Subcutaneous abdominal adipose tissue (tissue), 5 donors: ENCODE results near the gene GRID1.

Source experiments
- H3K27ac ChIP-seq: one replicate; pipeline ENCODE4 v1.7.0; 2013; ENCODE audit warnings: low read depth, mild to moderate bottlenecking, inconsistent platforms, low read length, moderate library complexity
- H3K27me3 ChIP-seq, 5 donors: one replicate each; pipeline ENCODE4 v1.7.0; 2013; ENCODE audit warnings: low read length in 5 of 5, inconsistent platforms in 1 of 5; ENCODE audit not compliant: control insufficient read depth in 5 of 5, insufficient read depth in 4 of 5
- H3K36me3 ChIP-seq, 5 donors: one replicate each; pipeline ENCODE4 v1.7.0; 2013; ENCODE audit warnings: low read length in 5 of 5; ENCODE audit not compliant: control insufficient read depth in 5 of 5, insufficient read depth in 5 of 5
- H3K4me1 ChIP-seq, 5 donors: one replicate each; pipeline ENCODE4 v1.7.0; 2013; ENCODE audit warnings: low read length in 5 of 5, mild to moderate bottlenecking in 3 of 5, moderate library complexity in 1 of 5; ENCODE audit not compliant: control insufficient read depth in 5 of 5, insufficient read depth in 5 of 5
- H3K4me3 ChIP-seq, 5 donors: one replicate each; pipeline ENCODE4 v1.7.0; 2013; ENCODE audit warnings: low read length in 5 of 5, low read depth in 1 of 5
- H3K9ac ChIP-seq, 5 donors: one replicate each; pipeline ENCODE4 v1.7.0; 2013; ENCODE audit warnings: low read length in 5 of 5, mild to moderate bottlenecking in 4 of 5, moderate library complexity in 3 of 5
- H3K9me3 ChIP-seq, 5 donors: one replicate each; pipeline ENCODE4 v1.7.0; 2013; ENCODE audit warnings: low read length in 5 of 5; ENCODE audit not compliant: control insufficient read depth in 5 of 5
- donor health status: healthy.
- donor health status: healthy.
- donor health status: healthy.
- donor health status: healthy.
- donor health status: healthy.

The GRID1 gene

GRCh38 chr10:86086418-86086817, 280.2 kb downstream of the GRID1 start:
- H3K36me3 ChIP-seq = no peaks in the 10 kb centered on the region
- no peak overlapping the region for H3K27ac ChIP-seq
- H3K27me3 ChIP-seq = peaks cover 0 to 10% (median 9%) of the 10 kb centered on the region in 5 donors
- H3K9me3 ChIP-seq = no peaks in the 10 kb centered on the region
- no peak overlapping the region for H3K4me3 ChIP-seq
- no peak overlapping the region for H3K9ac ChIP-seq
- H3K4me1 ChIP-seq = no peaks in the 10 kb centered on the region

- no peaks in the 10 kb centered on the region for H3K4me1 ChIP-seq
- peaks cover 0 to 11% (median 8%) of the 10 kb centered on the region in 5 donors for H3K27me3 ChIP-seq
- H3K9me3 ChIP-seq = no peaks in the 10 kb centered on the region
- H3K4me3 ChIP-seq = no peak overlapping the region
- H3K9ac ChIP-seq = no peak overlapping the region
- no peak overlapping the region for H3K27ac ChIP-seq
- H3K36me3 ChIP-seq = no peaks in the 10 kb centered on the region
Observed at GRCh38 chr10:86085686-86086085, 280.9 kb downstream of the GRID1 start.

- Histone ChIP-seq H3K36me3 (no peaks in the 10 kb centered on the region), H3K9ac (no peak overlapping the region), H3K4me3 (no peak overlapping the region), H3K27me3 (peaks cover 0 to 11% (median 8%) of the 10 kb centered on the region in 5 donors), H3K9me3 (no peaks in the 10 kb centered on the region), H3K27ac (no peak overlapping the region), H3K4me1 (no peaks in the 10 kb centered on the region)
Observed at GRCh38 chr10:86085136-86085535, 281.5 kb downstream of the GRID1 start.

GRCh38 chr10:86084585-86084984, 282.0 kb downstream of the GRID1 start:
- no peaks in the 10 kb centered on the region for H3K36me3 ChIP-seq
- H3K9ac ChIP-seq = no peak overlapping the region
- no peak overlapping the region for H3K4me3 ChIP-seq
- no peaks in the 10 kb centered on the region for H3K9me3 ChIP-seq
- H3K27ac ChIP-seq = no peak overlapping the region
- H3K27me3 ChIP-seq = peaks cover 0 to 11% (median 8%) of the 10 kb centered on the region in 5 donors
- H3K4me1 ChIP-seq = no peaks in the 10 kb centered on the region

GRCh38 chr10:86083664-86084175, 282.9 kb downstream of the GRID1 start:
- Histone ChIP-seq H3K9ac (no peak overlapping the region), H3K9me3 (no peaks in the 10 kb centered on the region), H3K27ac (no peak overlapping the region), H3K36me3 (no peaks in the 10 kb centered on the region), H3K4me1 (no peaks in the 10 kb centered on the region), H3K27me3 (peaks cover 0 to 11% (median 8%) of the 10 kb centered on the region in 5 donors), H3K4me3 (no peak overlapping the region)

- H3K27ac ChIP-seq = no peak overlapping the region
- H3K36me3 ChIP-seq = no peaks in the 10 kb centered on the region
- no peak overlapping the region for H3K4me3 ChIP-seq
- no peaks in the 10 kb centered on the region for H3K9me3 ChIP-seq
- no peak overlapping the region for H3K9ac ChIP-seq
- peaks cover 0 to 11% (median 8%) of the 10 kb centered on the region in 5 donors for H3K27me3 ChIP-seq
- no peaks in the 10 kb centered on the region for H3K4me1 ChIP-seq
Observed at GRCh38 chr10:86083206-86083605, 283.4 kb downstream of the GRID1 start.

GRCh38 chr10:86082556-86082955, 284.0 kb downstream of the GRID1 start:
- H3K9ac ChIP-seq = no peak overlapping the region
- H3K36me3 ChIP-seq = no peaks in the 10 kb centered on the region
- H3K27ac ChIP-seq = no peak overlapping the region
- H3K4me1 ChIP-seq = no peaks in the 10 kb centered on the region
- no peaks in the 10 kb centered on the region for H3K9me3 ChIP-seq
- H3K27me3 ChIP-seq = peaks cover 0 to 11% (median 5%) of the 10 kb centered on the region in 5 donors
- no peak overlapping the region for H3K4me3 ChIP-seq

GRCh38 chr10:86079088-86079487, 287.5 kb downstream of the GRID1 start:
- no peak overlapping the region for H3K27ac ChIP-seq

GRCh38 chr10:86078639-86079035, 288.0 kb downstream of the GRID1 start:
- peaks cover 0 to 6% (median 2%) of the 10 kb centered on the region in 5 donors for H3K27me3 ChIP-seq
- no peaks in the 10 kb centered on the region for H3K9me3 ChIP-seq
- no peak overlapping the region for H3K9ac ChIP-seq
- no peaks in the 10 kb centered on the region for H3K4me1 ChIP-seq
- no peak overlapping the region for H3K4me3 ChIP-seq
- H3K27ac ChIP-seq = no peak overlapping the region
- H3K36me3 ChIP-seq = no peaks in the 10 kb centered on the region

More at GRCh38 chr10:86079088-86079487, 287.5 kb downstream of the GRID1 start:
- peaks cover 0 to 10% (median 4%) of the 10 kb centered on the region in 5 donors for H3K27me3 ChIP-seq
- H3K4me1 ChIP-seq = no peaks in the 10 kb centered on the region
- no peaks in the 10 kb centered on the region for H3K36me3 ChIP-seq
- no peak overlapping the region for H3K4me3 ChIP-seq
- H3K9me3 ChIP-seq = no peaks in the 10 kb centered on the region
- no peak overlapping the region for H3K9ac ChIP-seq

- no peak overlapping the region for H3K27ac ChIP-seq
- no peaks in the 10 kb centered on the region for H3K9me3 ChIP-seq
- H3K4me3 ChIP-seq = no peak overlapping the region
- H3K36me3 ChIP-seq = no peaks in the 10 kb centered on the region
- no peaks in the 10 kb centered on the region for H3K4me1 ChIP-seq
- H3K9ac ChIP-seq = no peak overlapping the region
- peaks cover 0 to 5% (median 0%) of the 10 kb centered on the region in 5 donors for H3K27me3 ChIP-seq
Observed at GRCh38 chr10:86077871-86078638, 288.5 kb downstream of the GRID1 start.
